Right atrium auricular region (tissue), 2 donors: Measurements from ENCODE around the gene ZMYND12. TPM values are rescaled to one million over a fixed set of nuclear protein-coding genes. Genes with fewer than 3 reads are reported as not detected.

Experiments used
- DNase-seq: peaks from one replicate; pipeline ENCODE4 v3.0.0-alpha.2; 2019; ENCODE audit warnings: low spot score
- H3K27ac ChIP-seq, 2 donors: fragments of 200-600 bp; sonication (generic); 1 replicate in 1 of 2; 2 replicates in 1 of 2; pipeline ENCODE4 v1.5.1; 2016 to 2019
- H3K27me3 ChIP-seq, 2 donors: fragments of 200-600 bp; sonication (generic); one replicate each; pipeline versions ENCODE4 v1.5.1 to v1.6.0; 2017 to 2019
- H3K36me3 ChIP-seq: fragments of 200-600 bp; sonication (generic); one replicate; pipeline ENCODE4 v1.5.1; 2016
- H3K4me1 ChIP-seq, 2 donors: fragments of 200-600 bp; sonication (generic); one replicate each; pipeline versions ENCODE4 v1.5.1 to v1.6.0; 2017 to 2019
- H3K4me3 ChIP-seq, 2 donors: fragments of 200-600 bp; sonication (generic); 1 replicate in 1 of 2; 2 replicates in 1 of 2; pipeline ENCODE4 v1.5.1; 2017 to 2019; ENCODE audit warnings: mild to moderate bottlenecking in 1 of 2, moderate library complexity in 1 of 2
- H3K9me3 ChIP-seq, 2 donors: fragments of 200-600 bp; sonication (generic); one replicate each; pipeline ENCODE4 v1.5.1; 2019
- total RNA-seq, 2 donors: library from RNA; depleted of rRNA; stranded (reverse); fragments of >200 nt; gene quantifications; one replicate each; pipeline ENCODE4 v1.1.0, GENCODE V29; 2016
- TF ChIP-seq, protein P1 (sequence below), 2 donors: fragments of 200-600 bp; sonication (generic); IDR thresholded peaks; one replicate each; pipeline ENCODE4 v1.5.1; 2019; ENCODE audit warnings: antibody characterized with exemption in 2 of 2

Gene ZMYND12
- total RNA-seq, 2 donors from 2014 or later = 0.26 to 3.4 TPM

DNA sequence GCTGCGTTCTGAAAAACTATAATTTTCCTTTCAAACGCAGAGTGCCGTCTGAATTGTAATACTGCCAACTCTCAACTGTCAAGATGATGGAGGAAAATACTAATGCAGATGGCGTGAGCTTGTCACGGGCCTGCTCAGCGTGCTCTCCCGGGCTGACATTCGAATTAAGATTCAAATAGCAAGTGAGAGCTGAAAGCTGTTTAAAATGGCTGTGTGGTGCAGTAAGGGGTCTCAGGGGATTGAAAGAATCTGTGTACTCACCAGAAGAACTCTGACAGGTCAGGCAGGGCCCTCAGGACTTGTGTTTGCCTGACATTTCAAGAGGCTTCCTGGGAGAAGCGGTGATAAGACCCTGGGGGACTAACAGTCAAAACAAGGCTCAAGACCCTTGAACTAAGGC, 33.1 kb downstream of the ZMYND12 start:
- no peak overlapping the region for H3K27ac ChIP-seq
- no peaks in the 10 kb centered on the region for H3K9me3 ChIP-seq
- TF ChIP-seq, protein P1, sequence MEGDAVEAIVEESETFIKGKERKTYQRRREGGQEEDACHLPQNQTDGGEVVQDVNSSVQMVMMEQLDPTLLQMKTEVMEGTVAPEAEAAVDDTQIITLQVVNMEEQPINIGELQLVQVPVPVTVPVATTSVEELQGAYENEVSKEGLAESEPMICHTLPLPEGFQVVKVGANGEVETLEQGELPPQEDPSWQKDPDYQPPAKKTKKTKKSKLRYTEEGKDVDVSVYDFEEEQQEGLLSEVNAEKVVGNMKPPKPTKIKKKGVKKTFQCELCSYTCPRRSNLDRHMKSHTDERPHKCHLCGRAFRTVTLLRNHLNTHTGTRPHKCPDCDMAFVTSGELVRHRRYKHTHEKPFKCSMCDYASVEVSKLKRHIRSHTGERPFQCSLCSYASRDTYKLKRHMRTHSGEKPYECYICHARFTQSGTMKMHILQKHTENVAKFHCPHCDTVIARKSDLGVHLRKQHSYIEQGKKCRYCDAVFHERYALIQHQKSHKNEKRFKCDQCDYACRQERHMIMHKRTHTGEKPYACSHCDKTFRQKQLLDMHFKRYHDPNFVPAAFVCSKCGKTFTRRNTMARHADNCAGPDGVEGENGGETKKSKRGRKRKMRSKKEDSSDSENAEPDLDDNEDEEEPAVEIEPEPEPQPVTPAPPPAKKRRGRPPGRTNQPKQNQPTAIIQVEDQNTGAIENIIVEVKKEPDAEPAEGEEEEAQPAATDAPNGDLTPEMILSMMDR (IDR thresholded peaks at IDR 0.05) = no peak
- H3K4me1 ChIP-seq = peaks cover 0 to 28% of the 10 kb centered on the region in 2 donors
- no peaks in the 10 kb centered on the region for H3K27me3 ChIP-seq
- no peak overlapping the region for H3K4me3 ChIP-seq
- H3K36me3 ChIP-seq = no peaks in the 10 kb centered on the region
- DNase-seq = no peak

DNA sequence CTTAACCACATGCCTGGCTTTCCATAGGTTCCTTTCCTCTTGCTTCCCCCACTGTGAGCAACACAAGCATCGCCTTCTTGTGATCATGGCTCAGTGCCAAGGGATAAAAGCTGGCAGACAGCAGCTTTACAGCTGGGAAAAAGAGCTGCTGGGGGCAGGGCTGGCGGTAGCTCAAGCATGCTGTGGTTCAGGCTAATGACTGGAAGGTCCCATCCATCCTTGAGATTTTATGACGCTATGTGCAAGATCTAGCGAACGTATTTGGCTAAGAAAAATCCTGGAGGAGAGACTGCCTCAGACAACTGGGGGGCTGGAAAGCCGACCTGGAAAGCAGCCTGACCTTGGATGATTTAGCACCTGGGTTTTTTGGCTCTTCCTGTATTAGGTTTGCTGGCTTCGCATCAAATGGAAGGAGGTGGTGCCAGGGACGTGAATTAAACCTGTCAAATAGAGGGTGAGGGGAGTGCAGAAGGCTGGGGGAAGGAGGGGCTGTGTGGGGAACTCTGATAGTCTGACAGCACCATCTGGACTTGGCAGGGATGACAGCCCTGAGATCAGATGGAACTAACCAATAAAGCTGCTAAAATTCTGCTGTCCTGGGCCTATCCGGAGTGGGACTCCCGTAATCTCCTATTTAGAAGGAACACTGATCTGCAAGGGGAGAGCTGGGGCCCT, 34.8 kb downstream of the ZMYND12 start:
- Histone ChIP-seq H3K27ac (peak overlapping the region; percentile 46 to 69), H3K4me3 (no peak overlapping the region), H3K27me3 (no peaks in the 10 kb centered on the region), H3K9me3 (no peaks in the 10 kb centered on the region), H3K36me3 (no peaks in the 10 kb centered on the region), H3K4me1 (peaks cover 0 to 28% of the 10 kb centered on the region in 2 donors)
- no peak for DNase-seq
- TF ChIP-seq, protein P1 (IDR thresholded peaks at IDR 0.05) = no peak

GRCh38 chr1:42420121-42420520, 35.7 kb downstream of the ZMYND12 start:
- H3K36me3 ChIP-seq = no peaks in the 10 kb centered on the region
- H3K9me3 ChIP-seq = no peaks in the 10 kb centered on the region
- H3K27ac ChIP-seq = peak overlapping the region; percentile 29 to 69

DNA sequence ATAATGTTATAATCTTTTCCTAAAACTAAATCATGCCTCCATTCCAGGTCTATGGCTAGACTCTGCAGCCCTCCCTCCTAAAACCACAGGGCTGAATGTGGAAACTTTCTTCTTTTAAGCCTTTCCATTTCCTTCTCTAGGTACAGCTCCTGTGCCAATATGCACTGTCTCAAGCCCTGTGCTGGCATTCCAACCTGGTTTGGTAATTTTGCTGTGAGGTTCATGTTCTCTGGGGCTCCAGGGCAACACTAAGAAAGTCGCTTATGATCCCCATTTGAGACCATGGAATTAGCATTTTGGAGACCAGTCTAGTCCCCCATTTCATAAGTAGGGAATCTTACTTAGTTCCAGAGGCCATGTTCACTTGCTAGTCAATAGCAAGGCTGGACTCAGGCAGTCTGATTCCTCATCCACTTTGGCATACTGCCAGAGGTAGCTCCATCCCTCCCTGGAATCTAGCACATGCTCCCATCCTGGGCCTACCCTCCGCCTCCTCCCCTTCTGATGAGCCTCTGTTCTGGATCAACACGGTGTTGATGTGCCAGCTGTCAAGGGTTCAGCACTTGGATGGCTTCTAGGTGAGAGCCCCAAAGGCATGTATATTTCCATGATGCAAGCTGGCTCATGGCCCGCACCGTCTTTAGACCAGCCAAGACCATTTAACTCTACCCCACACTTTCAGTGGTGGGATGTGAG, 36.5 kb downstream of the ZMYND12 start:
- TF ChIP-seq, protein P1 (IDR thresholded peaks at IDR 0.05) = no peak
- peaks cover 0 to 28% of the 10 kb centered on the region in 2 donors for H3K4me1 ChIP-seq
- H3K4me3 ChIP-seq = no peak overlapping the region
- no peaks in the 10 kb centered on the region for H3K27me3 ChIP-seq
- peak overlapping the region in 1 of 2 donors; percentile 69 for H3K27ac ChIP-seq
- no peaks in the 10 kb centered on the region for H3K36me3 ChIP-seq
- DNase-seq = no peak
- no peaks in the 10 kb centered on the region for H3K9me3 ChIP-seq

More at GRCh38 chr1:42420121-42420520, 35.7 kb downstream of the ZMYND12 start:
- Histone ChIP-seq H3K27me3 (no peaks in the 10 kb centered on the region), H3K4me3 (no peak overlapping the region), H3K4me1 (peaks cover 0 to 28% of the 10 kb centered on the region in 2 donors)
- DNase-seq = no peak
- TF ChIP-seq, protein P1 (IDR thresholded peaks at IDR 0.05) = no peak

DNA sequence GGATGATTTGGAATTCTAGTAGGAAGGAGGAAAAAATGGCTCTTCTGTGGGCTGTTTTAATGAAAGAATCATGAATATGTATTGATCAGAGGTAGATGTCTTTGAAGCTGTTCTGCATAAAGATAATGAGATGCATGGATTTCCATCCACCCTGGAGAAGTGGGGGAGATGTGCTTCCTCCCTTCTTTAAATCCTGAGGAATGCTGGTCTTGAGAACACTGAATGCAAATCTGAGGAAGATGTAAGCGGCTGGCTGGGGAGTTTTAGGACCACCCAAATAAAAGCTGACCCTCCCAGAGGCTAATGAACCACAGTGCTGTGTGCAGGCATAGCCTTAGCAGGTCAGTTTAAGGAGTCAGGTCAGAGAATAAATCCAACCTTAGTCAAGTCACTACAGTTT, 37.3 kb downstream of the ZMYND12 start:
- Histone ChIP-seq H3K9me3 (no peaks in the 10 kb centered on the region), H3K36me3 (no peaks in the 10 kb centered on the region), H3K27me3 (no peaks in the 10 kb centered on the region), H3K27ac (no peak overlapping the region), H3K4me3 (no peak overlapping the region), H3K4me1 (peaks cover 0 to 28% of the 10 kb centered on the region in 2 donors)
- DNase-seq = no peak
- TF ChIP-seq, protein P1 (IDR thresholded peaks at IDR 0.05) = no peak
